Testis (tissue), 2 donors: ENCODE results near the gene LIMS2.

Experiments used
- CTCF ChIP-seq, 3 experiments: fragments of 450-650 bp in 2 of 3; fragments of 200-600 bp in 1 of 3; sonication (generic) in 1 of 3; IDR thresholded peaks; one replicate each; pipeline ENCODE4 v1.5.1; 2016 to 2019; ENCODE audit warnings: antibody characterized with exemption in 3 of 3, mild to moderate bottlenecking in 2 of 3, moderate library complexity in 1 of 3
- POLR2A ChIP-seq: fragments of 450-650 bp; IDR thresholded peaks from one replicate; pipeline ENCODE4 v1.6.1; 2017; ENCODE audit warnings: antibody characterized with exemption, mild to moderate bottlenecking, moderate library complexity

DNA sequence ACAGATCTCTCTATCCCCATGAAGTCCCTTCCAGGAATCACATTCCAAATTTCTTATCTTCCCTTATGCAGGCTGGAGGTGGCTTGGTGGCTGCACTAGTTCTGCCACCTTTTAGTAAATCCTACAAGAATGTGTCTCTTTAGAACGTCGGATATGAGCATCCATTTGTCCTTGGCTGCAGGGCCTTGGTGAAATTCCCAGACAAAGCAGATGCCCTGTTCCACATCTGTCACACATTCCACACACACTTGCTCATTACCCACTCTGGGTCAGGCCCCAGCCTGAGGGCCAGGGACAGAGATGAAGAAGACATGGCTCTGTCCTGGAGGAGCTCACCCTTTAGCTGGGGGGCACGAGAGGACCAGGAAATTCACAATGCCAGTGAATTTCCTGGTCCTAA, 60.6 kb downstream of the LIMS2 start:
- TF ChIP-seq CTCF (IDR thresholded peaks at IDR 0.05) (no peak), POLR2A (no peak)
